ENCODE data around the gene DCX. TPM values are rescaled to one million over a fixed set of nuclear protein-coding genes. Genes with fewer than 3 reads are reported as not detected.

The DCX gene
- total RNA-seq, 1 experiment from 2014 or later = not detected

GRCh38 chrX:111259559-111259958, 152.4 kb downstream of the DCX start:
- no peaks in the 10 kb centered on the region for H3K79me2 ChIP-seq (ENCODE audit: low read length)
- H3K9me2 ChIP-seq (replicated peaks; ENCODE audit: low read length) = no peaks in the 10 kb centered on the region
- H2AFZ ChIP-seq (ENCODE audit: low read length) = no peak overlapping the region
- no peaks in the 10 kb centered on the region for H3K9me3 ChIP-seq (ENCODE audit: low read length)
- H3K9ac ChIP-seq (ENCODE audit: low read length) = no peak overlapping the region
- H3K4me3 ChIP-seq (ENCODE audit: low read length) = no peak overlapping the region
- no peak overlapping the region for H3K4me2 ChIP-seq (ENCODE audit: low read length)
- intact Hi-C loops (cut with micrococcal nuclease) = no loop called here
- no peaks in the 10 kb centered on the region for H3K4me1 ChIP-seq (ENCODE audit: insufficient read depth, low read length)
- no peaks in the 10 kb centered on the region for H3K36me3 ChIP-seq (ENCODE audit: low read depth, low read length)
- DNase-seq = no peak
- TF ChIP-seq EZH2 (IDR thresholded peaks at IDR 0.05; ENCODE audit: low read length, unreplicated experiment) (no peak), EZH2phosphoT487 (IDR thresholded peaks at IDR 0.05; ENCODE audit: borderline replicate concordance, low read length) (no peak), CTCF (conservative IDR thresholded peaks at IDR 0.05; ENCODE audit: low read depth, low read length) (no peak)
- ChIA-PET POLR2A (ENCODE audit: unreplicated experiment) (no interaction called here), CTCF (no interaction called here)
- H3F3A ChIP-seq (ENCODE audit: low read length, unreplicated experiment) = no peaks in the 10 kb centered on the region
- no peak overlapping the region for H3K27ac ChIP-seq (ENCODE audit: low read length)
- H4K20me1 ChIP-seq (ENCODE audit: low read length) = no peaks in the 10 kb centered on the region
- H3K27me3 ChIP-seq (ENCODE audit: low read length) = no peaks in the 10 kb centered on the region
- ATAC-seq = no peak
- BruUV-seq (replicated peaks) = no TSS peak

- no peaks in the 10 kb centered on the region for H3K27me3 ChIP-seq (ENCODE audit: low read length)
- no peaks in the 10 kb centered on the region for H3K4me1 ChIP-seq (ENCODE audit: insufficient read depth, low read length)
- no peak overlapping the region for H3K9ac ChIP-seq (ENCODE audit: low read length)
- ChIA-PET POLR2A (ENCODE audit: unreplicated experiment) (interaction anchor here (0.5 kb wide), 1 partner anchor 1196 kb away, joined by 5 read pairs; no protein-coding TSS in a partner anchor), CTCF (no interaction called here)
- no peaks in the 10 kb centered on the region for H3K9me2 ChIP-seq (replicated peaks; ENCODE audit: low read length)
- no peak overlapping the region for H2AFZ ChIP-seq (ENCODE audit: low read length)
- H3F3A ChIP-seq (ENCODE audit: low read length, unreplicated experiment) = no peaks in the 10 kb centered on the region
- no peak for TF ChIP-seq CTCF (conservative IDR thresholded peaks at IDR 0.05; ENCODE audit: low read depth, low read length)
- no peak for TF ChIP-seq EZH2 (IDR thresholded peaks at IDR 0.05; ENCODE audit: low read length, unreplicated experiment)
- no peak for TF ChIP-seq EZH2phosphoT487 (IDR thresholded peaks at IDR 0.05; ENCODE audit: borderline replicate concordance, low read length)
- DNase-seq = no peak
- no TSS peak for BruUV-seq (replicated peaks)
- no peak overlapping the region for H3K27ac ChIP-seq (ENCODE audit: low read length)
- no peaks in the 10 kb centered on the region for H4K20me1 ChIP-seq (ENCODE audit: low read length)
- ATAC-seq = no peak
- no peaks in the 10 kb centered on the region for H3K9me3 ChIP-seq (ENCODE audit: low read length)
- no peaks in the 10 kb centered on the region for H3K36me3 ChIP-seq (ENCODE audit: low read depth, low read length)
- intact Hi-C loops (cut with micrococcal nuclease) = no loop called here
- H3K79me2 ChIP-seq (ENCODE audit: low read length) = no peaks in the 10 kb centered on the region
- no peak overlapping the region for H3K4me3 ChIP-seq (ENCODE audit: low read length)
- H3K4me2 ChIP-seq (ENCODE audit: low read length) = no peak overlapping the region
Measured at GRCh38 chrX:111257733-111258132, 154.3 kb downstream of the DCX start.

GRCh38 chrX:111254896-111255693, 156.9 kb downstream of the DCX start:
- BruUV-seq (replicated peaks) = no TSS peak
- ATAC-seq (no peak), DNase-seq (peak; percentile 36)
- Histone ChIP-seq H3K9ac (ENCODE audit: low read length) (no peak overlapping the region), H3K4me2 (ENCODE audit: low read length) (no peak overlapping the region), H2AFZ (ENCODE audit: low read length) (no peak overlapping the region), H3K27me3 (ENCODE audit: low read length) (no peaks in the 10 kb centered on the region), H3K27ac (ENCODE audit: low read length) (no peak overlapping the region), H4K20me1 (ENCODE audit: low read length) (no peaks in the 10 kb centered on the region), H3K9me2 (replicated peaks; ENCODE audit: low read length) (no peaks in the 10 kb centered on the region), H3F3A (ENCODE audit: low read length, unreplicated experiment) (no peaks in the 10 kb centered on the region), H3K4me3 (ENCODE audit: low read length) (no peak overlapping the region), H3K9me3 (ENCODE audit: low read length) (no peaks in the 10 kb centered on the region), H3K79me2 (ENCODE audit: low read length) (no peaks in the 10 kb centered on the region), H3K36me3 (ENCODE audit: low read depth, low read length) (no peaks in the 10 kb centered on the region), H3K4me1 (ENCODE audit: insufficient read depth, low read length) (no peaks in the 10 kb centered on the region)
- TF ChIP-seq EZH2phosphoT487 (IDR thresholded peaks at IDR 0.05; ENCODE audit: borderline replicate concordance, low read length) = no peak
- TF ChIP-seq CTCF (conservative IDR thresholded peaks at IDR 0.05; ENCODE audit: low read depth, low read length) = no peak
- TF ChIP-seq EZH2 (IDR thresholded peaks at IDR 0.05; ENCODE audit: low read length, unreplicated experiment) = no peak
- intact Hi-C loops (cut with micrococcal nuclease) = no loop called here
- ChIA-PET CTCF (no interaction called here), POLR2A (ENCODE audit: unreplicated experiment) (no interaction called here)

Measured in PC-3 (cell line).